Measurements from ENCODE around the gene IRF3. TPM values are rescaled to one million over a fixed set of nuclear protein-coding genes. Genes with fewer than 3 reads are reported as not detected.

IRF3 gene
- total RNA-seq, 1 experiment from 2014 or later = 189 TPM

DNA sequence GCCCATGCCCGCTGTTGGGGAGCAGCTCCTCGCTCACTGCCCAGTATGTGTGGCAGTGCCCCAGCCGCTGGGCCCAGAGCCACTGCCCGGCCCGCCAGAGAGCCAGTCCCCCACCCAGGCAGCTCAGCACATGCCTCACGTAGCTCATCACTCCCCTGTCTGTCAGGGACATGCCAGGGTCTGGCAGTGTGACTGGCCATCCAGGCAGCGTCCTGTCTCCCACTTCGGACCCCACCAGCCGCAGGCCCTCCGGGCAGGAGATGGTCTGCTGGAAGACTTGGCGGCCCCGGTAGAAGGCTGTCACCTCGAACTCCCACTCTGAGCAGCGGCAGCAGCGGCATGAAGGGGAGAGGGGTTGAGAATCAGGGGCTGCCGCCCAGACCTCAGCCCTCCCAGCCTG, 3.6 kb downstream of the IRF3 start:
- Mint-ChIP-seq H3K4me3 (ENCODE audit: low read depth, unreplicated experiment) (no peak overlapping the region), H3K4me1 (ENCODE audit: low read depth, unreplicated experiment) (peaks cover 7% of the 10 kb centered on the region), H3K27me3 (ENCODE audit: unreplicated experiment) (no peaks in the 10 kb centered on the region), H3K9me3 (ENCODE audit: low read depth, unreplicated experiment) (no peaks in the 10 kb centered on the region), H3K36me3 (ENCODE audit: insufficient read depth, unreplicated experiment) (peaks cover 95% of the 10 kb centered on the region), H3K27ac (ENCODE audit: unreplicated experiment) (no peak overlapping the region)
- CTCF ChIA-PET = no interaction called here
- no TSS peak for BruUV-seq (replicated peaks)
- intact Hi-C loops (cut with micrococcal nuclease; ENCODE audit: unreplicated experiment) = no loop called here
- no peak for TF ChIP-seq CTCF (IDR thresholded peaks at IDR 0.05; ENCODE audit: unreplicated experiment)
- DNase-seq = no peak

DNA sequence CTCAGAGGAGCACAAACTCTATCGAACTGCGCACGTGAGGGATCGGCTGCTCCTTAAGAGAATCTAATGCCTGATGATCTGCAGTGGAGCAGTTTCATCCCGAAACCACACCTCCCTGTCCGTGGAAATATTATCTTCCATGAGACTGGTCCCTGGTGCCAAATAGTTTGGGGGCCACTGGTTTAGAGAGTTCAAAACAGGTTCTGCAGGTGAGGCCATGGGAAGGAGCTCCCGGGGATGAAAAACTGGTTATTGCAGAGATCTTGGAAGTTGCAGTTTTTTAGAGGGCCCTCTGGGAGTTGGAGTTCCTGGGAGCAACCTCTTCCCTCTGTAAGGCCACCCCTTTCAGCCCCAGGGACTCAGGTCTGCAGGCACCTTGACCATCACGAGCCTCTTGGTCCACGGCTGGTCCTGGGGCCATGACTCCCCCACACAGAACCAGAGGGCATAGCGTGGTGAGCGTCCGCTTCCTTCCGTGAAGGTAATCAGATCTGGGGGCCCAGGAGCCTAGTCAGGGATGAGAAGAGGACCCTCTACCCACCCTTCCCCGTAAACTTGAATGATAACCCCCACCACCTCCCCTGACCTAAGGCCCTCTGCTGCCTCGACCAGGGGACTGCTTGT, 5.2 kb downstream of the IRF3 start:
- Mint-ChIP-seq H3K9me3 (ENCODE audit: low read depth, unreplicated experiment) (no peaks in the 10 kb centered on the region), H3K27me3 (ENCODE audit: unreplicated experiment) (no peaks in the 10 kb centered on the region), H3K36me3 (ENCODE audit: insufficient read depth, unreplicated experiment) (peaks cover 95% of the 10 kb centered on the region), H3K4me3 (ENCODE audit: low read depth, unreplicated experiment) (no peak overlapping the region), H3K27ac (ENCODE audit: unreplicated experiment) (peak overlapping the region; percentile 42), H3K4me1 (ENCODE audit: low read depth, unreplicated experiment) (no peaks in the 10 kb centered on the region)
- DNase-seq = no peak
- TF ChIP-seq CTCF (IDR thresholded peaks at IDR 0.05; ENCODE audit: unreplicated experiment) = no peak
- intact Hi-C loops (cut with micrococcal nuclease; ENCODE audit: unreplicated experiment) = no loop called here
- BruUV-seq (replicated peaks) = no TSS peak
- CTCF ChIA-PET = no interaction called here

- BruUV-seq (replicated peaks) = no TSS peak
- peak overlapping the region; percentile 42 for H3K27ac Mint-ChIP-seq (ENCODE audit: unreplicated experiment)
- H3K36me3 Mint-ChIP-seq (ENCODE audit: insufficient read depth, unreplicated experiment) = peaks cover 95% of the 10 kb centered on the region
- no peak for TF ChIP-seq CTCF (IDR thresholded peaks at IDR 0.05; ENCODE audit: unreplicated experiment)
- H3K27me3 Mint-ChIP-seq (ENCODE audit: unreplicated experiment) = no peaks in the 10 kb centered on the region
- CTCF ChIA-PET = no interaction called here
- no peaks in the 10 kb centered on the region for H3K4me1 Mint-ChIP-seq (ENCODE audit: low read depth, unreplicated experiment)
- no peaks in the 10 kb centered on the region for H3K9me3 Mint-ChIP-seq (ENCODE audit: low read depth, unreplicated experiment)
- no peak overlapping the region for H3K4me3 Mint-ChIP-seq (ENCODE audit: low read depth, unreplicated experiment)
- DNase-seq = no peak
- intact Hi-C loops (cut with micrococcal nuclease; ENCODE audit: unreplicated experiment) = no loop called here
Measured at GRCh38 chr19:49658566-49659442, 6.9 kb downstream of the IRF3 start.

DNA sequence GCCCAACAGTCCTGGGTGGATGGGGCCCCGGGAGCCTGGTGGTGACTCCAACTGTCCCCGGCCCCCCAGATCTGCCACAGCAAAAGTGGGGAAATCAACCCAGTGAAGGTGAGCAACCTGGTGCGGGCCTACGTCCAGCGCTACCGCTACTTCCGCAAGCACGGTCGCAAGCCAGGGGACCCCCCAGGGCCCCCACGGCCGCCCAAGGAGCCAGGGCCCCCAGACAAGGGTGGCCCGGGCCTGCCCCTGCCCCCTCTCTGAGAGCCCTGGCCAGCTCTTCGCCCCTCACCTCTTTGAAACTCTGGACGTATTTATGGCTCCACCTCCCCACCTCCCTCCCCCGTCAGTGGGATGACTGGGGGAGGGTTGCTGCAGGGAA, 7.5 kb downstream of the IRF3 start:
- H3K4me1 Mint-ChIP-seq (ENCODE audit: low read depth, unreplicated experiment) = no peaks in the 10 kb centered on the region
- CTCF ChIA-PET = no interaction called here
- no peak overlapping the region for H3K4me3 Mint-ChIP-seq (ENCODE audit: low read depth, unreplicated experiment)
- no peak for TF ChIP-seq CTCF (IDR thresholded peaks at IDR 0.05; ENCODE audit: unreplicated experiment)
- no peak overlapping the region for H3K27ac Mint-ChIP-seq (ENCODE audit: unreplicated experiment)
- no peaks in the 10 kb centered on the region for H3K9me3 Mint-ChIP-seq (ENCODE audit: low read depth, unreplicated experiment)
- BruUV-seq (replicated peaks) = TSS peak; percentile 69
- intact Hi-C loops (cut with micrococcal nuclease; ENCODE audit: unreplicated experiment) = no loop called here
- no peaks in the 10 kb centered on the region for H3K27me3 Mint-ChIP-seq (ENCODE audit: unreplicated experiment)
- DNase-seq = no peak
- H3K36me3 Mint-ChIP-seq (ENCODE audit: insufficient read depth, unreplicated experiment) = peaks cover 94% of the 10 kb centered on the region

Data from Calu3 (cell line).